IMR-90 (cell line): Measurements from ENCODE around the gene DOK4. TPM values are rescaled to one million over a fixed set of nuclear protein-coding genes. Genes with fewer than 3 reads are reported as not detected.

Source experiments
- ATAC-seq: fragments of 200-7000 bp; cut with Tn5 transposase; 2 replicates; pipeline ENCODE4 v1.9.1; 2020; ENCODE audit warnings: low read depth, mild to moderate bottlenecking, moderate library complexity
- BruUV-seq: library from RNA; stranded (reverse); fragments of 400-500 nt; replicated peaks from 2 replicates; lab custom pipeline; 2021; lab: Mats Ljungman, UMichigan
- CTCF ChIA-PET: fragments of 300-600 bp; formaldehyde crosslinking; extraction: SDS; loops from one replicate; lab custom pipeline; 2021; ENCODE audit warnings: antibody characterized with exemption; lab: Yijun Ruan, JAX
- POLR2A ChIA-PET: fragments of 300-600 bp; sonication (Branson Sonifier 250); formaldehyde crosslinking; loops from one replicate; lab custom pipeline; 2022; ENCODE audit warnings: antibody characterized with exemption; ENCODE audit not compliant: unreplicated experiment; lab: Charles Lee
- DNase-seq: peaks from one replicate; pipeline ENCODE4 v3.0.0; 2013
- H2AFZ ChIP-seq: replicated peaks from 2 replicates; pipeline ENCODE3; 2013; ENCODE audit warnings: low read length, mild to moderate bottlenecking; ENCODE audit not compliant: poor library complexity
- H2AK5ac ChIP-seq: 2 replicates; pipeline ENCODE4 v1.6.1; 2013; ENCODE audit warnings: low read depth, low read length, inconsistent platforms
- H2AK9ac ChIP-seq: replicated peaks from 2 replicates; pipeline ENCODE3; 2013; ENCODE audit warnings: mild to moderate bottlenecking, low read depth, low read length, moderate library complexity; ENCODE audit not compliant: poor library complexity
- H2BK120ac ChIP-seq: 2 replicates; pipeline ENCODE4 v1.6.1; 2013; ENCODE audit warnings: low read depth, low read length, inconsistent platforms
- H2BK15ac ChIP-seq: 3 replicates; pipeline ENCODE4 v1.6.1; 2013; ENCODE audit warnings: low read depth, low read length, inconsistent platforms
- H2BK20ac ChIP-seq: 2 replicates; pipeline ENCODE4 v1.6.1; 2013; ENCODE audit warnings: low read depth, mild to moderate bottlenecking, inconsistent platforms, low read length, moderate library complexity
- H2BK5ac ChIP-seq: 2 replicates; pipeline ENCODE4 v1.6.1; 2013; ENCODE audit warnings: mild to moderate bottlenecking, low read depth, low read length, inconsistent platforms; ENCODE audit not compliant: poor library complexity, severe bottlenecking
- H3K14ac ChIP-seq: replicated peaks from 2 replicates; pipeline ENCODE4 v1.6.1; 2013; ENCODE audit warnings: low read depth, low read length, inconsistent platforms
- H3K18ac ChIP-seq: 2 replicates; pipeline ENCODE4 v1.6.1; 2013; ENCODE audit warnings: low read depth, low read length, control low read depth
- H3K23ac ChIP-seq: 2 replicates; pipeline ENCODE4 v1.6.1; 2013; ENCODE audit warnings: low read depth, low read length, inconsistent platforms
- H3K27ac ChIP-seq: 2 replicates; pipeline ENCODE4 v1.5.1; 2013; ENCODE audit warnings: mild to moderate bottlenecking, control low read depth, low read length; ENCODE audit not compliant: insufficient read depth
- H3K27me3 ChIP-seq: 2 replicates; pipeline ENCODE4 v1.6.1; 2013; ENCODE audit warnings: low read length; ENCODE audit not compliant: control insufficient read depth, insufficient read depth
- H3K36me3 ChIP-seq: 2 replicates; pipeline ENCODE4 v1.6.1; 2013; ENCODE audit warnings: low read length, mixed read lengths; ENCODE audit not compliant: control insufficient read depth, insufficient read depth
- H3K4ac ChIP-seq: 2 replicates; pipeline ENCODE4 v1.6.1; 2013; ENCODE audit warnings: low read depth, low read length, inconsistent platforms
- H3K4me1 ChIP-seq: 2 replicates; pipeline ENCODE4 v1.6.1; 2013; ENCODE audit warnings: low read length, mixed read lengths; ENCODE audit not compliant: control insufficient read depth, insufficient read depth
- H3K4me2 ChIP-seq: 2 replicates; pipeline ENCODE4 v1.6.1; 2013; ENCODE audit warnings: low read depth, mild to moderate bottlenecking, control low read depth, low read length, moderate library complexity
- H3K4me3 ChIP-seq: 2 replicates; pipeline ENCODE4 v1.5.1; 2013; ENCODE audit warnings: low read depth, mild to moderate bottlenecking, control low read depth, low read length, moderate library complexity; ENCODE audit not compliant: insufficient read depth
- H3K56ac ChIP-seq: 2 replicates; pipeline ENCODE4 v1.6.1; 2013; ENCODE audit warnings: low read length, inconsistent platforms; ENCODE audit not compliant: insufficient read depth; ENCODE audit errors: extremely low read depth
- H3K79me1 ChIP-seq, 2 experiments: 2 replicates each; pipeline ENCODE4 v1.6.1; 2013; ENCODE audit warnings: low read length in 2 of 2, inconsistent platforms in 1 of 2, low read depth in 1 of 2
- H3K9ac ChIP-seq: 2 replicates; pipeline ENCODE4 v1.6.1; 2013; ENCODE audit warnings: low read depth, low read length, control low read depth
- H3K9me1 ChIP-seq: 2 replicates; pipeline ENCODE4 v1.6.1; 2013; ENCODE audit warnings: low read length, inconsistent platforms; ENCODE audit not compliant: insufficient read depth
- H3K9me3 ChIP-seq: 2 replicates; pipeline ENCODE4 v1.6.1; 2013; ENCODE audit warnings: low read length; ENCODE audit not compliant: control insufficient read depth, insufficient read depth
- H4K20me1 ChIP-seq: 2 replicates; pipeline ENCODE4 v1.6.1; 2013; ENCODE audit warnings: low read length, inconsistent platforms; ENCODE audit not compliant: insufficient read depth
- H4K5ac ChIP-seq: 2 replicates; pipeline ENCODE4 v1.6.1; 2013; ENCODE audit warnings: mild to moderate bottlenecking, low read depth, low read length, control low read depth
- H4K8ac ChIP-seq, 2 experiments: 2 replicates each; pipeline ENCODE4 v1.6.1; 2013; ENCODE audit warnings: low read depth in 2 of 2, low read length in 2 of 2, control low read depth in 1 of 2, inconsistent platforms in 1 of 2
- H4K91ac ChIP-seq: 2 replicates; pipeline ENCODE4 v1.6.1; 2013; ENCODE audit warnings: low read depth, low read length, inconsistent platforms; ENCODE audit not compliant: insufficient read depth
- BHLHE40 ChIP-seq: fragments of 150-350 bp; IDR thresholded peaks from 2 replicates; pipeline ENCODE4 v1.6.1; 2016; ENCODE audit warnings: mild to moderate bottlenecking, low read depth, low read length
- CEBPB ChIP-seq: IDR thresholded peaks from 2 replicates; pipeline ENCODE4 v1.6.1; 2012; ENCODE audit warnings: low read depth, low read length, improper control_type of control experiment
- ELK1 ChIP-seq: fragments of 150-350 bp; IDR thresholded peaks from 2 replicates; pipeline ENCODE4 v1.6.1; 2016; ENCODE audit warnings: low read depth, mild to moderate bottlenecking, low read length, moderate library complexity, borderline replicate concordance
- MXI1 ChIP-seq: IDR thresholded peaks from 2 replicates; pipeline ENCODE4 v1.6.1; 2012; ENCODE audit warnings: low read depth, mild to moderate bottlenecking, low read length, moderate library complexity, borderline replicate concordance
- RCOR1 ChIP-seq: IDR thresholded peaks from 2 replicates; pipeline ENCODE4 v1.6.1; 2012; ENCODE audit warnings: mild to moderate bottlenecking, low read length, improper control_type of control experiment; ENCODE audit not compliant: insufficient replicate concordance
- RFX5 ChIP-seq: IDR thresholded peaks from 2 replicates; pipeline ENCODE4 v1.8.0; 2012; ENCODE audit warnings: low read depth, mild to moderate bottlenecking, low read length, moderate library complexity
- SMC3 ChIP-seq: fragments of 150-350 bp; IDR thresholded peaks from 2 replicates; pipeline ENCODE4 v1.6.1; 2016; ENCODE audit warnings: low read depth, mild to moderate bottlenecking, antibody characterized with exemption, low read length, moderate library complexity
- whole genome bisulfite sequencing, 2 experiments: methylation state at CpG; one replicate each; pipeline versions ENCODE4 v1.1.5 to v1.1.7; 2013; ENCODE audit warnings: missing lambda C conversion rate in 2 of 2; ENCODE audit not compliant: insufficient read length in 1 of 2; ENCODE audit errors: extremely low coverage in 2 of 2; 5-methylcytosine and 5-hydroxymethylcytosine counted together
- dilution Hi-C: fragments of 300-500 bp; cut with HindIII; formaldehyde crosslinking; loops from one replicate; pipeline ENCODE4 v1.14.3; 2018; ENCODE audit warnings: low sequenced_read_pairs; ENCODE audit not compliant: unreplicated experiment
- in situ Hi-C: fragments of 300-500 bp; cut with MboI; formaldehyde crosslinking; loops from 3 replicates; pipeline ENCODE4 v1.14.3; 2019; ENCODE audit warnings: low sequenced_read_pairs, inconsistent platforms, mixed read lengths
- intact Hi-C: fragments of 100-400 bp; cut with micrococcal nuclease; formaldehyde crosslinking; loops from 2 replicates; pipeline ENCODE4 v1.10.0; 2022
- polyA plus RNA-seq, 3 experiments: library from polyadenylated mRNA; depleted of rRNA; stranded (reverse); fragments of >200 nt; gene quantifications; 2 replicates each; pipeline ENCODE4 v1.2.3, GENCODE V29; 2012; ENCODE audit warnings: low replicate concordance in 1 of 3
- total RNA-seq: library from RNA; depleted of rRNA; stranded (reverse); fragments of >200 nt; gene quantifications from 2 replicates; pipeline ENCODE4 v1.2.3, GENCODE V29; 2012

Gene DOK4
- total and polyA plus RNA-seq, 2 of the 4 experiments (the other 2 are of a cell fraction): 22.0 to 25.9 TPM

GRCh38 chr16:57471852-57472664, 14.2 kb downstream of the DOK4 start:
- Histone ChIP-seq H3K4me2 (no peak overlapping the region), H3K9me1 (no peaks in the 10 kb centered on the region), H3K79me1 (peaks cover 10 to 14% of the 10 kb centered on the region in 2 experiments), H2AFZ (no peak overlapping the region), H3K9me3 (no peaks in the 10 kb centered on the region), H3K4ac (no peak overlapping the region), H3K4me1 (no peaks in the 10 kb centered on the region), H3K9ac (no peak overlapping the region), H3K27ac (no peak overlapping the region), H2AK9ac (no peak overlapping the region), H3K36me3 (peaks cover 52% of the 10 kb centered on the region), H3K23ac (no peak overlapping the region), H3K14ac (no peak overlapping the region), H2AK5ac (no peak overlapping the region), H2BK120ac (no peak overlapping the region), H4K8ac (no peak overlapping the region), H2BK15ac (no peak overlapping the region), H4K91ac (no peak overlapping the region), H4K5ac (no peak overlapping the region), H3K18ac (no peak overlapping the region), H3K56ac (no peak overlapping the region), H3K27me3 (no peaks in the 10 kb centered on the region), H3K4me3 (no peak overlapping the region), H2BK5ac (no peak overlapping the region), H2BK20ac (no peak overlapping the region), H4K20me1 (0 out of 2 replicates have a peak, but pooled peaks cover 8% of the 10 kb centered on the region)
- dilution Hi-C loops (no loop called here), intact Hi-C loops (no loop called here), in situ Hi-C loops (no loop called here)
- DNase-seq: no peak
- no TSS peak for BruUV-seq
- no peak for ATAC-seq
- WGBS, 2 experiments: no CpG with 5 or more reads among the region's 10 CpGs
- ChIA-PET POLR2A (no interaction called here), CTCF (interaction anchor here (1.4 kb wide), 1 partner anchor 9 kb away, joined by 3 read pairs; no protein-coding TSS in a partner anchor)
- TF ChIP-seq CEBPB: no peak
- TF ChIP-seq RFX5: no peak
- TF ChIP-seq SMC3: no peak
- TF ChIP-seq RCOR1: no peak
- TF ChIP-seq MXI1: no peak
- TF ChIP-seq BHLHE40: no peak
- no peak for TF ChIP-seq ELK1
